ENCODE measurements around the gene SDS. TPM values are rescaled to one million over a fixed set of nuclear protein-coding genes. Genes with fewer than 3 reads are reported as not detected.

SDS gene
- total and polyA plus RNA-seq, 2 of the 13 experiments (the other 11 are each of a cell fraction or from before 2014, with no cell fraction given) = not detected

GRCh38 chr12:113436586-113436985 is 32.9 kb upstream of the SDS start:
- no peak overlapping the region for H3K9ac ChIP-seq (ENCODE audit: insufficient read depth, low read depth, low read length)
- H3K4me2 ChIP-seq (ENCODE audit: low read depth, low read length) = no peak overlapping the region
- H2AFZ ChIP-seq (ENCODE audit: low read length) = no peak overlapping the region
- in situ Hi-C loops (cut with HindIII; ENCODE audit: extremely low pct_ligation_motif_present, low pct_unique_long_range_greater_than_20kb) (loop anchor here (10.0 kb wide), 1 partner anchor 478 kb away; no protein-coding TSS in a partner anchor), intact Hi-C loops (cut with micrococcal nuclease; ENCODE audit: unreplicated experiment) (no loop called here)
- H4K20me1 ChIP-seq (ENCODE audit: insufficient read depth, low read length) = no peaks in the 10 kb centered on the region
- H3K27ac ChIP-seq (ENCODE audit: extremely low read length, insufficient read depth, low read length) = no peak overlapping the region
- H3K27me3 ChIP-seq (ENCODE audit: control insufficient read depth in 1 of 2, insufficient read depth in 2 of 2, low read length in 2 of 2) = peaks cover 0 to 17% of the 10 kb centered on the region in 2 experiments; a peak in 1 of 5 replicates
- no peak for DNase-seq (ENCODE audit: low spot score)
- ChIA-PET CTCF (ENCODE audit: low intra/inter-chr PET ratio, low total read pairs) (no interaction called here), POLR2A (no interaction called here)
- H3K79me2 ChIP-seq (ENCODE audit: insufficient read depth, low read length) = no peaks in the 10 kb centered on the region
- no peaks in the 10 kb centered on the region for H3K9me3 ChIP-seq (ENCODE audit: low read length)
- H3K4me3 ChIP-seq (replicated peaks in 1 of 3; ENCODE audit: insufficient read depth in 1 of 3, low read depth in 2 of 3, low read length in 3 of 3) = no peak overlapping the region
- no peaks in the 10 kb centered on the region for H3K36me3 ChIP-seq (replicated peaks in 1 of 2; ENCODE audit: control insufficient read depth in 1 of 2, insufficient read depth in 2 of 2, low read length in 2 of 2)
- no peak for ATAC-seq
- no TSS peak for BruUV-seq (replicated peaks)
- no CpG with 5 or more reads among the region's 6 CpGs for WGBS (ENCODE audit: low lambda C conversion rate)
- peaks cover 7% of the 10 kb centered on the region; the same call in 1 of the 2 replicates for H3K4me1 ChIP-seq (ENCODE audit: insufficient read depth, low read length)
- no peak for FAIRE-seq
- no peak for TF ChIP-seq TCF7 (IDR thresholded peaks at IDR 0.05; ENCODE audit: low read depth)
- TF ChIP-seq NRL (CRISPR knock-in tag; IDR thresholded peaks at IDR 0.05; ENCODE audit: borderline replicate concordance) = no peak
- no peak for TF ChIP-seq ATF2 (CRISPR knock-in tag; IDR thresholded peaks at IDR 0.05)
- TF ChIP-seq ZNF720 (CRISPR knock-in tag; IDR thresholded peaks at IDR 0.05) = no peak
- no peak for TF ChIP-seq HOMEZ (CRISPR knock-in tag; IDR thresholded peaks at IDR 0.05; ENCODE audit: low read depth)
- TF ChIP-seq SNAI1 (CRISPR knock-in tag; IDR thresholded peaks at IDR 0.05; ENCODE audit: borderline replicate concordance) = no peak
- no peak for TF ChIP-seq PLSCR1 (CRISPR knock-in tag; IDR thresholded peaks at IDR 0.05; ENCODE audit: borderline replicate concordance)
- TF ChIP-seq SOX6 (IDR thresholded peaks at IDR 0.05) = no peak
- TF ChIP-seq SOX6 (CRISPR knock-in tag; IDR thresholded peaks at IDR 0.05) = no peak
- no peak for TF ChIP-seq ZBTB20 (CRISPR knock-in tag; IDR thresholded peaks at IDR 0.05; ENCODE audit: borderline replicate concordance, low read depth)
- TF ChIP-seq ZNF180 (CRISPR knock-in tag; IDR thresholded peaks at IDR 0.05; ENCODE audit: borderline replicate concordance, low read depth) = no peak
- no peak for TF ChIP-seq CERS6 (CRISPR knock-in tag; IDR thresholded peaks at IDR 0.05)
- TF ChIP-seq IRF9 (CRISPR knock-in tag; IDR thresholded peaks at IDR 0.05; ENCODE audit: borderline replicate concordance) = no peak
- no peak for TF ChIP-seq KDM1A (CRISPR knock-in tag; IDR thresholded peaks at IDR 0.05)
- TF ChIP-seq ZNF414 (CRISPR knock-in tag; IDR thresholded peaks at IDR 0.05) = no peak
- no peak for TF ChIP-seq CENPBD1 (CRISPR knock-in tag; IDR thresholded peaks at IDR 0.05; ENCODE audit: borderline replicate concordance, low read depth)
